ENCODE measurements around the gene PPP1R13B. TPM values are rescaled to one million over a fixed set of nuclear protein-coding genes. Genes with fewer than 3 reads are reported as not detected.

The PPP1R13B gene
- total and polyA plus RNA-seq, 2 experiments from 2014 or later = 2.0 to 8.5 TPM

DNA sequence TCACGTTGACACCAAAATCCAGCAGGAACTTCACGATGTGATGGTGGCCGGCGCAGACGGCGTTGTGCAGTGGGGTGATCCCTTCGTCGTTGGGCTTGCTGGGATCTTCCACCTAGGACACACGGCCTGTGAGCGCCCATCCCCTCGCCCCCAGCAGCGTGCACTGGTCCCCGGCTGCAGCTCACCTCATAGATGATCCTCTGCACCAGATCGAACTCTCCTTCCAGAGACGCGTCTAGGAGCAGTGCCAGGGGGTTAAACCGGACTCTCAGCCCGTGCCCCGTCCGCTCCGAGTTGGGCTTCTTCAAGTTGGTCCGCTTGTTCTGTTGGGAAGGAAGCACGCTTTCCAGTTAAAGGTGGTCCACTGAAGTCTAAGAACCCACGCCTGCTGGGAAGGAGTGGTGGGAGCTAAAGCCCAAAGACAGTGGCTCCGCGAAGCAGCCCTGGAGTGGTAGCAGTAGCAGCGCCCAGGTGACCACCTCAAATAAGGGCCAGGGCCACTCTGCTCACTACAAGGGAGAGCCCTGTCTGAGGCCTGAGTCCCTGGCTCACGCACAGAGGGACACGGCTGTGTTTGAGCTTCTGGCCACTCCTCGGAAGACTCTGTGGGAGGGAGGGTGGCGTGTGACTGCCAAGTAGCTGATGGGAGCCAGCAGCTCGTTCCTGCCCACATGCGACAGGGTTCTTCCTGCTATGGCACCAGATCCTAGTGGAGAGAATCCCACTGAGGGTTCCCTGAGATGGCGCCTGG is 108.5 kb downstream of the PPP1R13B start:
- DNase-seq (ENCODE audit: low spot score) (no peak), ATAC-seq (no peak)
- Histone ChIP-seq H3K4me3 (no peak overlapping the region), H2AFZ (no peak overlapping the region), H3K4me2 (no peak overlapping the region), H3K27ac (ENCODE audit: low read depth) (no peak overlapping the region), H3K9me2 (ENCODE audit: insufficient read depth) (no peaks in the 10 kb centered on the region), H4K20me1 (replicated peaks; ENCODE audit: insufficient read depth) (no peaks in the 10 kb centered on the region), H3K36me3 (ENCODE audit: insufficient read depth) (no peaks in the 10 kb centered on the region), H3F3A (replicated peaks; ENCODE audit: low read depth) (no peaks in the 10 kb centered on the region), H3K79me2 (replicated peaks; ENCODE audit: insufficient read depth) (no peaks in the 10 kb centered on the region), H3K27me3 (ENCODE audit: insufficient read depth) (no peaks in the 10 kb centered on the region), H3K4me1 (ENCODE audit: insufficient read depth) (no peaks in the 10 kb centered on the region)
- peaks cover 20% of the 10 kb centered on the region for H3K27me3 Mint-ChIP-seq (ENCODE audit: insufficient read depth, low read depth, poor library complexity)
- peaks cover 32% of the 10 kb centered on the region for H3K4me1 Mint-ChIP-seq
- H3K9me3 Mint-ChIP-seq = no peaks in the 10 kb centered on the region
- no peak overlapping the region for H3K4me3 Mint-ChIP-seq
- H3K27ac Mint-ChIP-seq = no peak overlapping the region
- TF ChIP-seq, protein P1, sequence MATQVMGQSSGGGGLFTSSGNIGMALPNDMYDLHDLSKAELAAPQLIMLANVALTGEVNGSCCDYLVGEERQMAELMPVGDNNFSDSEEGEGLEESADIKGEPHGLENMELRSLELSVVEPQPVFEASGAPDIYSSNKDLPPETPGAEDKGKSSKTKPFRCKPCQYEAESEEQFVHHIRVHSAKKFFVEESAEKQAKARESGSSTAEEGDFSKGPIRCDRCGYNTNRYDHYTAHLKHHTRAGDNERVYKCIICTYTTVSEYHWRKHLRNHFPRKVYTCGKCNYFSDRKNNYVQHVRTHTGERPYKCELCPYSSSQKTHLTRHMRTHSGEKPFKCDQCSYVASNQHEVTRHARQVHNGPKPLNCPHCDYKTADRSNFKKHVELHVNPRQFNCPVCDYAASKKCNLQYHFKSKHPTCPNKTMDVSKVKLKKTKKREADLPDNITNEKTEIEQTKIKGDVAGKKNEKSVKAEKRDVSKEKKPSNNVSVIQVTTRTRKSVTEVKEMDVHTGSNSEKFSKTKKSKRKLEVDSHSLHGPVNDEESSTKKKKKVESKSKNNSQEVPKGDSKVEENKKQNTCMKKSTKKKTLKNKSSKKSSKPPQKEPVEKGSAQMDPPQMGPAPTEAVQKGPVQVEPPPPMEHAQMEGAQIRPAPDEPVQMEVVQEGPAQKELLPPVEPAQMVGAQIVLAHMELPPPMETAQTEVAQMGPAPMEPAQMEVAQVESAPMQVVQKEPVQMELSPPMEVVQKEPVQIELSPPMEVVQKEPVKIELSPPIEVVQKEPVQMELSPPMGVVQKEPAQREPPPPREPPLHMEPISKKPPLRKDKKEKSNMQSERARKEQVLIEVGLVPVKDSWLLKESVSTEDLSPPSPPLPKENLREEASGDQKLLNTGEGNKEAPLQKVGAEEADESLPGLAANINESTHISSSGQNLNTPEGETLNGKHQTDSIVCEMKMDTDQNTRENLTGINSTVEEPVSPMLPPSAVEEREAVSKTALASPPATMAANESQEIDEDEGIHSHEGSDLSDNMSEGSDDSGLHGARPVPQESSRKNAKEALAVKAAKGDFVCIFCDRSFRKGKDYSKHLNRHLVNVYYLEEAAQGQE (IDR thresholded peaks at IDR 0.05; ENCODE audit: unreplicated experiment) = no peak
- no peak for TF ChIP-seq ZNF114 (CRISPR knock-in tag; IDR thresholded peaks at IDR 0.05)
- TF ChIP-seq, protein P2, sequence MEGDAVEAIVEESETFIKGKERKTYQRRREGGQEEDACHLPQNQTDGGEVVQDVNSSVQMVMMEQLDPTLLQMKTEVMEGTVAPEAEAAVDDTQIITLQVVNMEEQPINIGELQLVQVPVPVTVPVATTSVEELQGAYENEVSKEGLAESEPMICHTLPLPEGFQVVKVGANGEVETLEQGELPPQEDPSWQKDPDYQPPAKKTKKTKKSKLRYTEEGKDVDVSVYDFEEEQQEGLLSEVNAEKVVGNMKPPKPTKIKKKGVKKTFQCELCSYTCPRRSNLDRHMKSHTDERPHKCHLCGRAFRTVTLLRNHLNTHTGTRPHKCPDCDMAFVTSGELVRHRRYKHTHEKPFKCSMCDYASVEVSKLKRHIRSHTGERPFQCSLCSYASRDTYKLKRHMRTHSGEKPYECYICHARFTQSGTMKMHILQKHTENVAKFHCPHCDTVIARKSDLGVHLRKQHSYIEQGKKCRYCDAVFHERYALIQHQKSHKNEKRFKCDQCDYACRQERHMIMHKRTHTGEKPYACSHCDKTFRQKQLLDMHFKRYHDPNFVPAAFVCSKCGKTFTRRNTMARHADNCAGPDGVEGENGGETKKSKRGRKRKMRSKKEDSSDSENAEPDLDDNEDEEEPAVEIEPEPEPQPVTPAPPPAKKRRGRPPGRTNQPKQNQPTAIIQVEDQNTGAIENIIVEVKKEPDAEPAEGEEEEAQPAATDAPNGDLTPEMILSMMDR (conservative IDR thresholded peaks at IDR 0.05; ENCODE audit: low read depth in 2 of 2) = no peak
- TF ChIP-seq EZH2phosphoT487 (IDR thresholded peaks at IDR 0.05; ENCODE audit: unreplicated experiment) = no peak
- no peak for TF ChIP-seq CREB1 (CRISPR knock-in tag; IDR thresholded peaks at IDR 0.05; ENCODE audit: low read depth)
- TF ChIP-seq NANOG (IDR thresholded peaks at IDR 0.05; ENCODE audit: borderline replicate concordance) = no peak
- TF ChIP-seq, protein P3, sequence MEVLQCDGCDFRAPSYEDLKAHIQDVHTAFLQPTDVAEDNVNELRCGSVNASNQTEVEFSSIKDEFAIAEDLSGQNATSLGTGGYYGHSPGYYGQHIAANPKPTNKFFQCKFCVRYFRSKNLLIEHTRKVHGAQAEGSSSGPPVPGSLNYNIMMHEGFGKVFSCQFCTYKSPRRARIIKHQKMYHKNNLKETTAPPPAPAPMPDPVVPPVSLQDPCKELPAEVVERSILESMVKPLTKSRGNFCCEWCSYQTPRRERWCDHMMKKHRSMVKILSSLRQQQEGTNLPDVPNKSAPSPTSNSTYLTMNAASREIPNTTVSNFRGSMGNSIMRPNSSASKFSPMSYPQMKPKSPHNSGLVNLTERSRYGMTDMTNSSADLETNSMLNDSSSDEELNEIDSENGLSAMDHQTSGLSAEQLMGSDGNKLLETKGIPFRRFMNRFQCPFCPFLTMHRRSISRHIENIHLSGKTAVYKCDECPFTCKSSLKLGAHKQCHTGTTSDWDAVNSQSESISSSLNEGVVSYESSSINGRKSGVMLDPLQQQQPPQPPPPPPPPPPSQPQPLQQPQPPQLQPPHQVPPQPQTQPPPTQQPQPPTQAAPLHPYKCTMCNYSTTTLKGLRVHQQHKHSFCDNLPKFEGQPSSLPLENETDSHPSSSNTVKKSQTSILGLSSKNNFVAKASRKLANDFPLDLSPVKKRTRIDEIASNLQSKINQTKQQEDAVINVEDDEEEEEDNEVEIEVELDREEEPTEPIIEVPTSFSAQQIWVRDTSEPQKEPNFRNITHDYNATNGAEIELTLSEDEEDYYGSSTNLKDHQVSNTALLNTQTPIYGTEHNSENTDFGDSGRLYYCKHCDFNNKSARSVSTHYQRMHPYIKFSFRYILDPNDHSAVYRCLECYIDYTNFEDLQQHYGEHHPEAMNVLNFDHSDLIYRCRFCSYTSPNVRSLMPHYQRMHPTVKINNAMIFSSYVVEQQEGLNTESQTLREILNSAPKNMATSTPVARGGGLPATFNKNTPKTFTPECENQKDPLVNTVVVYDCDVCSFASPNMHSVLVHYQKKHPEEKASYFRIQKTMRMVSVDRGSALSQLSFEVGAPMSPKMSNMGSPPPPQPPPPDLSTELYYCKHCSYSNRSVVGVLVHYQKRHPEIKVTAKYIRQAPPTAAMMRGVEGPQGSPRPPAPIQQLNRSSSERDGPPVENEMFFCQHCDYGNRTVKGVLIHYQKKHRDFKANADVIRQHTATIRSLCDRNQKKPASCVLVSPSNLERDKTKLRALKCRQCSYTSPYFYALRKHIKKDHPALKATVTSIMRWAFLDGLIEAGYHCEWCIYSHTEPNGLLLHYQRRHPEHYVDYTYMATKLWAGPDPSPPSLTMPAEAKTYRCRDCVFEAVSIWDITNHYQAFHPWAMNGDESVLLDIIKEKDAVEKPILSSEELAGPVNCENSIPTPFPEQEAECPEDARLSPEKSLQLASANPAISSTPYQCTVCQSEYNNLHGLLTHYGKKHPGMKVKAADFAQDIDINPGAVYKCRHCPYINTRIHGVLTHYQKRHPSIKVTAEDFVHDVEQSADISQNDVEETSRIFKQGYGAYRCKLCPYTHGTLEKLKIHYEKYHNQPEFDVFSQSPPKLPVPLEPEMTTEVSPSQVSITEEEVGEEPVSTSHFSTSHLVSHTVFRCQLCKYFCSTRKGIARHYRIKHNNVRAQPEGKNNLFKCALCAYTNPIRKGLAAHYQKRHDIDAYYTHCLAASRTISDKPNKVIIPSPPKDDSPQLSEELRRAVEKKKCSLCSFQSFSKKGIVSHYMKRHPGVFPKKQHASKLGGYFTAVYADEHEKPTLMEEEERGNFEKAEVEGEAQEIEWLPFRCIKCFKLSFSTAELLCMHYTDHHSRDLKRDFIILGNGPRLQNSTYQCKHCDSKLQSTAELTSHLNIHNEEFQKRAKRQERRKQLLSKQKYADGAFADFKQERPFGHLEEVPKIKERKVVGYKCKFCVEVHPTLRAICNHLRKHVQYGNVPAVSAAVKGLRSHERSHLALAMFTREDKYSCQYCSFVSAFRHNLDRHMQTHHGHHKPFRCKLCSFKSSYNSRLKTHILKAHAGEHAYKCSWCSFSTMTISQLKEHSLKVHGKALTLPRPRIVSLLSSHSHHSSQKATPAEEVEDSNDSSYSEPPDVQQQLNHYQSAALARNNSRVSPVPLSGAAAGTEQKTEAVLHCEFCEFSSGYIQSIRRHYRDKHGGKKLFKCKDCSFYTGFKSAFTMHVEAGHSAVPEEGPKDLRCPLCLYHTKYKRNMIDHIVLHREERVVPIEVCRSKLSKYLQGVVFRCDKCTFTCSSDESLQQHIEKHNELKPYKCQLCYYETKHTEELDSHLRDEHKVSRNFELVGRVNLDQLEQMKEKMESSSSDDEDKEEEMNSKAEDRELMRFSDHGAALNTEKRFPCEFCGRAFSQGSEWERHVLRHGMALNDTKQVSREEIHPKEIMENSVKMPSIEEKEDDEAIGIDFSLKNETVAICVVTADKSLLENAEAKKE (CRISPR knock-in tag; IDR thresholded peaks at IDR 0.05) = no peak
- no peak for TF ChIP-seq JUNB (IDR thresholded peaks at IDR 0.05; ENCODE audit: unreplicated experiment)
- no peak for TF ChIP-seq EZH2 (IDR thresholded peaks at IDR 0.05; ENCODE audit: low read depth, unreplicated experiment)
- TF ChIP-seq STAT1 (IDR thresholded peaks at IDR 0.05; ENCODE audit: unreplicated experiment) = no peak
- TF ChIP-seq POLR2AphosphoS5 (IDR thresholded peaks at IDR 0.05; ENCODE audit: low read depth) = no peak
- TF ChIP-seq, protein P4, sequence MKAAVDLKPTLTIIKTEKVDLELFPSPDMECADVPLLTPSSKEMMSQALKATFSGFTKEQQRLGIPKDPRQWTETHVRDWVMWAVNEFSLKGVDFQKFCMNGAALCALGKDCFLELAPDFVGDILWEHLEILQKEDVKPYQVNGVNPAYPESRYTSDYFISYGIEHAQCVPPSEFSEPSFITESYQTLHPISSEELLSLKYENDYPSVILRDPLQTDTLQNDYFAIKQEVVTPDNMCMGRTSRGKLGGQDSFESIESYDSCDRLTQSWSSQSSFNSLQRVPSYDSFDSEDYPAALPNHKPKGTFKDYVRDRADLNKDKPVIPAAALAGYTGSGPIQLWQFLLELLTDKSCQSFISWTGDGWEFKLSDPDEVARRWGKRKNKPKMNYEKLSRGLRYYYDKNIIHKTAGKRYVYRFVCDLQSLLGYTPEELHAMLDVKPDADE (IDR thresholded peaks at IDR 0.05) = no peak
- no peak for TF ChIP-seq ZNF331 (CRISPR knock-in tag; IDR thresholded peaks at IDR 0.05; ENCODE audit: low read depth)
- H3K36me3 Mint-ChIP-seq (ENCODE audit: low read depth) = peaks cover 17% of the 10 kb centered on the region

Data from GM23338 (cell line).